ENCODE measurements around the gene ELF4. TPM values are rescaled to one million over a fixed set of nuclear protein-coding genes. Genes with fewer than 3 reads are reported as not detected.
A peak's percentile ranks its signal among the peaks of the same experiment; 100 is the strongest.

Gene ELF4
- total RNA-seq, 1 experiment from 2014 or later = 8.6 TPM

DNA sequence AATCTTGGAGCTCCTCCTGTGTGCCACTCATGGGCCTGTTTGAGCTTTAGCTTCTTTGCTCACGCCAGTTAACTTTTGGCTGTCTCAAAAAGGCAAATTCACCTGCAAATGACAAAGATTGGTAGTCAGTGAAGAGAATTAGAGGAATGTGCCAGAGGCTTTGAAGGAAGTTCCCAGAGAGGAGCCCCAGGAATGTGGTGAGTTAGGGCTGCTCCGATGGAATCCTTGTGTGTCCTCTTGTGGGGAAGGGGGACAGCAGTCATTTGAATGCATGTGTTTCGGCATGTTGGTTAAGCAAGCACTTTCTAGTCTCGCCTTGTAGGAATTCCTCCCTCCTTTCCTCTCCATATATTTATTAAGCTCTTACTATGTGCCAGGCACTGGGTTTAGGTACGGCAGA, 62.9 kb downstream of the ELF4 start:
- DNase-seq (ENCODE audit: low spot score) = no peak

- no peak for DNase-seq (ENCODE audit: low spot score)
Observed at GRCh38 chrX:130039847-130040246, 70.5 kb downstream of the ELF4 start.

GRCh38 chrX:130034178-130034577, 76.1 kb downstream of the ELF4 start:
- DNase-seq (ENCODE audit: low spot score) = no peak

DNA sequence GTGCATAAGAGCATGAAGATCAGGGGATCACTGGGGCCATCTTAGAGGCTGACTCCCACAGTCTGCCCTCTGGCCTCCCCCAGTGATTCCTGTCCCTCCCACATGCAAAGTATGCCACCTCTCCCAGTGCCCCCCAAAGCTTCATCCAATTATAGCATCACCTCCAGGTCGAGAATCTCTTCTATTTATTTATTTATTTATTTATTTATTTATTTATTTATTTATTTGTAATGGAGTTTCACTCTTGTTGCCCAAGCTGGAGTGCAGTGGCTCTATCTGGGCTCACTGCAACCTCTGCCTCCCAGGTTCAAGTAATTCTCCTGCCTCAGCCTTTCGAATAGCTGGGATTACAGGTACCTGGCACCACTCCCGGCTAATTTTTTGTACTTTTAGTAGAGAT, 77.7 kb downstream of the ELF4 start:
- no peak for DNase-seq (ENCODE audit: low spot score)

- DNase-seq (ENCODE audit: low spot score) = no peak
Observed at GRCh38 chrX:130030826-130031225, 79.5 kb downstream of the ELF4 start.

- DNase-seq (ENCODE audit: low spot score) = peak; percentile 1
Observed at GRCh38 chrX:130028196-130028595, 82.1 kb downstream of the ELF4 start.

DNA sequence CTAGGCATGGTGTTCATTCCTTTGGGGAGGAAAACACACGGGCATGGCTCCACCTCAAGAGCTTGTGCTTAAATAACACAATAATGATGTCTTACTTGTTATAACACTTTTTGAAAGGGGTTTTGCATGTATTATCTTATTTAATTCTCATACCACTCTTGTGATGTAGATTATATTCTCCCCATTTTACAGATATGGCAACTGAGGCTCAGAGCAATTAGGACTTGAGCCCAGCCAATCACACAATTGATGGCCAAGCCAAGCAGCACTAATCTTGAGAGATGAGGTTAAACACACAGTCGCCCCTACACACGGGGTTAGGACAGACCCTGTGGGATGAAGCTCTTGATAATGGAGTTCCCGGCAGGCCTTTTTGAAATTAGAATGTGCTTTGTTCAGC, 82.7 kb downstream of the ELF4 start:
- no peak for DNase-seq (ENCODE audit: low spot score)

- no peak for DNase-seq (ENCODE audit: low spot score)
Observed at GRCh38 chrX:130025256-130025655, 85.0 kb downstream of the ELF4 start.

DNA sequence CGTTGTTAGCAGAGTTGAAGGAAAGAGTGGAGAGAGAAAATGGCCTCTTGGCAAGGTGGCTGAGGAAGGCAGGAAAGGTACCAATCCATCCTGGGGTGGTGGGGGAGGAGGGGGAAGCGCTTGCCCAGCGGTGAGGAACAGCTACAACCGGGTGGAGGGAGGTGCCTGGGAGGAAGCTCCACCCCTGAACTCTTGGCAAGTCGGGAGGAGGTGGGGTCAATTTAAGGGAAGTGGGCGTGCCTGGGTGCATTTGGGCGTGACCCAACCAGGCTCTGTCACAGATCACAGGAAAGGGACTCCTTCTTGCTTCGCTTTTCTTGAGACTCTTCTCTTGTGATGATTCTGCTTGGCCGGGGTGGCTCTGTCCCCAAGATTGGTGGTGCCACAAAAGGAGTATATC, 86.2 kb downstream of the ELF4 start:
- peak; percentile 48 for DNase-seq (ENCODE audit: low spot score)

- no peak for DNase-seq (ENCODE audit: low spot score)
Observed at GRCh38 chrX:130020661-130021324, 89.5 kb downstream of the ELF4 start.

- no peak for DNase-seq (ENCODE audit: low spot score)
Observed at GRCh38 chrX:130018143-130018542, 92.2 kb downstream of the ELF4 start.

- DNase-seq (ENCODE audit: low spot score) = no peak
Observed at GRCh38 chrX:130015181-130015580, 95.1 kb downstream of the ELF4 start.

Other genes with a start within 250 kb of the ELF4 start
- gene UTP14A, start 204.3 kb downstream of the ELF4 start, total RNA-seq (2014; rRNA removed; shearing (Covaris generic)) = 15.8 and 16.1 TPM in 2 replicates
- 0.48 and 0.74 TPM in 2 replicates for gene BCORL1, start 127.9 kb downstream of the ELF4 start, total RNA-seq (2014; rRNA removed; shearing (Covaris generic))
- 18.5 and 21.1 TPM in 2 replicates for gene AIFM1, start 55.3 kb upstream of the ELF4 start, total RNA-seq (2014; rRNA removed; shearing (Covaris generic))
- gene RAB33A, start 61.5 kb upstream of the ELF4 start, total RNA-seq (2014; rRNA removed; shearing (Covaris generic)) = not detected in 2 replicates
- gene ZNF280C, start 158.4 kb upstream of the ELF4 start, total RNA-seq (2014; rRNA removed; shearing (Covaris generic)) = 3.3 and 4.6 TPM in 2 replicates
- gene SLC25A14, start 229.4 kb upstream of the ELF4 start, total RNA-seq (2014; rRNA removed; shearing (Covaris generic)) = 8.8 and 9.3 TPM in 2 replicates

Data from A172 (cell line).